HG02938 (cell line): ENCODE results near the gene PLA2R1.

ENCODE experiments used
- ATAC-seq: cut with Tn5 transposase; IDR thresholded peaks from one replicate; pipeline ENCODE4 v1.9.1; 2021; ENCODE audit warnings: mild to moderate bottlenecking, moderate library complexity; ENCODE audit not compliant: unreplicated experiment

The PLA2R1 gene

GRCh38 chr2:160033732-160034392 lies 28.6 kb downstream of the PLA2R1 start:
- no peak for ATAC-seq

- ATAC-seq: no peak
These were observed 33.2 kb downstream of the PLA2R1 start for GRCh38 chr2:160029270-160029628.

- ATAC-seq: no peak
These were observed 33.8 kb downstream of the PLA2R1 start for GRCh38 chr2:160028431-160029269.

- no peak for ATAC-seq
These were observed 40.3 kb downstream of the PLA2R1 start for GRCh38 chr2:160022162-160022561.

- no peak for ATAC-seq
These were observed 42.9 kb downstream of the PLA2R1 start for GRCh38 chr2:160019374-160020090.

- ATAC-seq: no peak
These were observed 46.7 kb downstream of the PLA2R1 start for GRCh38 chr2:160015746-160016145.

- no peak for ATAC-seq
These were observed 48.2 kb downstream of the PLA2R1 start for GRCh38 chr2:160014227-160014626.

GRCh38 chr2:160010361-160011145 lies 51.9 kb downstream of the PLA2R1 start:
- no peak for ATAC-seq

GRCh38 chr2:160007111-160007510 lies 55.3 kb downstream of the PLA2R1 start:
- ATAC-seq: no peak

- no peak for ATAC-seq
These were observed 55.9 kb downstream of the PLA2R1 start for GRCh38 chr2:160006475-160006874.

GRCh38 chr2:160005908-160006307 lies 56.5 kb downstream of the PLA2R1 start:
- ATAC-seq: no peak

GRCh38 chr2:160005476-160005875 lies 56.9 kb downstream of the PLA2R1 start:
- ATAC-seq: no peak

GRCh38 chr2:159998961-159999360 lies 63.5 kb downstream of the PLA2R1 start:
- ATAC-seq: no peak

GRCh38 chr2:159998243-159998642 lies 64.2 kb downstream of the PLA2R1 start:
- ATAC-seq: no peak

- ATAC-seq: no peak
These were observed 65.4 kb downstream of the PLA2R1 start for GRCh38 chr2:159996792-159997546.

GRCh38 chr2:159995038-159995437 lies 67.4 kb downstream of the PLA2R1 start:
- ATAC-seq: no peak

GRCh38 chr2:159989249-159989648 lies 73.2 kb downstream of the PLA2R1 start:
- ATAC-seq: no peak

- ATAC-seq: no peak
These were observed 73.9 kb downstream of the PLA2R1 start for GRCh38 chr2:159988412-159988970.

- no peak for ATAC-seq
These were observed 75.2 kb downstream of the PLA2R1 start for GRCh38 chr2:159987181-159987580.

- ATAC-seq: no peak
These were observed 76.8 kb downstream of the PLA2R1 start for GRCh38 chr2:159985656-159986055.
